Measurements from ENCODE around the gene ALOX5AP. TPM values are rescaled to one million over a fixed set of nuclear protein-coding genes. Genes with fewer than 3 reads are reported as not detected.

Gene ALOX5AP
- total RNA-seq, 1 experiment from 2014 or later = 1.1 TPM

GRCh38 chr13:30810801-30811200 lies 75.5 kb downstream of the ALOX5AP start:
- Histone ChIP-seq H3K27me3 (replicated peaks; ENCODE audit: control insufficient read depth, insufficient read depth, low read length) (no peaks in the 10 kb centered on the region), H3K4me1 (no peaks in the 10 kb centered on the region), H3K4me3 (ENCODE audit: low read depth, low read length) (no peak overlapping the region), H3K36me3 (ENCODE audit: control insufficient read depth, insufficient read depth, low read length) (no peaks in the 10 kb centered on the region), H3K9me3 (no peaks in the 10 kb centered on the region)
- no peak for DNase-seq
- no peak for TF ChIP-seq CTCF (IDR thresholded peaks at IDR 0.05; ENCODE audit: insufficient read depth in 1 of 2, low read depth in 1 of 2, low read length in 1 of 2, severe bottlenecking in 1 of 2, unreplicated experiment in 1 of 2)
- intact Hi-C loops (cut with micrococcal nuclease; ENCODE audit: unreplicated experiment) = no loop called here
- Mint-ChIP-seq H3K4me1 (ENCODE audit: low read depth, unreplicated experiment) (no peaks in the 10 kb centered on the region), H3K9me3 (ENCODE audit: unreplicated experiment) (no peaks in the 10 kb centered on the region), H3K27ac (ENCODE audit: unreplicated experiment) (no peak overlapping the region), H3K27me3 (ENCODE audit: insufficient read depth, unreplicated experiment) (no peaks in the 10 kb centered on the region), H3K4me3 (ENCODE audit: unreplicated experiment) (no peak overlapping the region), H3K36me3 (ENCODE audit: insufficient read depth, unreplicated experiment) (no peaks in the 10 kb centered on the region)
- ChIA-PET CTCF (no interaction called here), POLR2A (no interaction called here)
- no TSS peak for BruUV-seq (replicated peaks)

Other genes with a start within 250 kb of the ALOX5AP start
- 23.4 and 26.7 TPM in 2 replicates for gene USPL1, start 117.6 kb upstream of the ALOX5AP start, total RNA-seq (2022)
- not detected in 2 replicates for gene MEDAG, start 170.7 kb downstream of the ALOX5AP start, total RNA-seq (2022)
- gene TEX26, start 197.1 kb downstream of the ALOX5AP start, total RNA-seq (2022) = not detected in 2 replicates